GM21526 (cell line): ENCODE results near the gene PRRX2.

Experiments
- ATAC-seq: cut with Tn5 transposase; IDR thresholded peaks from one replicate; pipeline ENCODE4 v1.9.1; 2021; ENCODE audit warnings: moderate library complexity; ENCODE audit not compliant: unreplicated experiment, low FRiP score

Gene PRRX2

GRCh38 chr9:129701054-129701453 lies 35.6 kb downstream of the PRRX2 start:
- no peak for ATAC-seq

DNA sequence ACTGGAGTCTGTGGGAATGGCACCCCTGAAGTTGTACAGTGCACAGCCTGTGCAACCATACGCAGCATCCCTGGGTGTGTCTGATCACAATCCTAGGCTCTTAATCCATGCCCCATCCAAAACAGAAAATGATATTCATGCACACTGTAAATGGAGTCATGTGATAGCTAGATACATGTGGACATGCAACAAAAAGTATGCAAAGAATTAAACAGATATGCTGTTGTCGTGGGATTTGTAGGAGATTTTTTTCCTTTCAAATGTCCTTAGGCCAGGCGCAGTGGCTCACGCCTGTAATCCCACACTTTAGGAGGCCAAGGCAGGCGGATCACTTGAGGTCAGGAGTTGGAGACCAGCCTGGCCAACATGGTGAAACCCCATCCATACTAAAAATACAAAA lies 36.1 kb downstream of the PRRX2 start:
- ATAC-seq = no peak

DNA sequence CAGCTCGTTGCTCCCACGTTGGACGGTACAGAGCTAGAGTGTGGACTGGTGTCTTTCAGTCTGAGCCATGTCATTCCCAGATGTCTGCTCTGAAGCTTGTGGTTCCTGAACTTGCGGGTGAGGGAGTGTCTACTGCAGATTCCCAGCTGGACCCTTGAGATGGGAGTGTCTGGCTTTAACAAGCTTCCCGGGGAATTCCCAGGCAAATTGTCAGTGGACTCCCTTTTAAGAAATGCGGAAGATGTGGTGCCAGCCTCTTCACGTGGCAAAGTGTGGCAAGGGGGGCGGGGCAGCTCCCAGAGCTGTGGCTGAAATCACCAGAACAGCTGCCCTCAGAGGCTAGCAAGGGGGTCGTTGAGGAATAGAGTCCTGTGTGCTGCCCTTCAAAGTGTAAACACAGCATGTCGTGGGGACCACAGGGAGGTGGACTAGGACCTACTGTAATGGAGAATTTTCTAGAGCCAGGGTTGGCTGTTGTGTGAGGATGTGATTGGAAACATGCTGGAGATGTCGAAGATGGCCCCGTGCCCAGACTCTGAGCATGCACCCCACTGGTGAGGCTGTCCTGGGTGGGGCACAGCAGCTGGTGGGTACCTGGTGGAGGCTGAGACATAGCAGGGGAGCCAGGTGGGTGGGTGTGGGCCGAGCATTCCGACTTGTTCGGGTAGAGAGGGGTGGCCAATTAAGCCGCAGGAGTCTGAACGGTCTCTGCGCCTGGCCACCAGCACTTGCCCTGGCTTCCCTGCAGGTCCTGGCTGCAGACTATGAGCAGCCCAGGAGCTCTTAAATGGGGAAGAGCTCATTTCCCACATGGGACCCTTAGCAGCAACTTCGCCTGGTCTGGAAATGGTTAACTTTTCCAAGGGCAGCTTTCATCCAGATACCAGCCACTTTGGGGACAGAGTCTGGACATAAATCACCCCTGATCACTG lies 37.4 kb downstream of the PRRX2 start:
- ATAC-seq = no peak

GRCh38 chr9:129703667-129704355 lies 38.4 kb downstream of the PRRX2 start:
- ATAC-seq = no peak

- ATAC-seq = no peak
Measured at GRCh38 chr9:129704807-129705206, 39.4 kb downstream of the PRRX2 start.

DNA sequence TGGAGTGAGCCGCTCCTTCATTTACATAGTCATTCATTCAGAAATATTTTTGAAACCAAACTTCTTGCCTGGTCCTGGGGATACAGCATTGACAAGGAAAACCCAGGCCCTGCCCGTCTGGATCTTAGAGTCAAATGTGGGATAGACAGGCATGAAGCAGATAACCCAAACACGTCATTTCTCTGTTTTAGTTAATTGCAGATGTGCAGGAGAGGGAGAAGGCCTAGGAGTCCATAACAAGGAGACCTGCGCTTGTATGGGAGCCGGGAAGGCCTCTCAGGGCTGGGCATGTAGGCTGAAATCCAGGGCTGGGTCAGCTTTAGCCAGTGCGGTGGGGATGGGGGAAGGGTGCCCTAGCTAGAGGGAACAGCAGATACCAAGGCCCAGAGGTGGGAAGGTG lies 43.3 kb downstream of the PRRX2 start:
- no peak for ATAC-seq

GRCh38 chr9:129709438-129710168 lies 44.2 kb downstream of the PRRX2 start:
- ATAC-seq = no peak

- no peak for ATAC-seq
Measured at GRCh38 chr9:129710169-129710453, 44.7 kb downstream of the PRRX2 start.

- ATAC-seq = no peak
Measured at GRCh38 chr9:129712634-129713401, 47.4 kb downstream of the PRRX2 start.

DNA sequence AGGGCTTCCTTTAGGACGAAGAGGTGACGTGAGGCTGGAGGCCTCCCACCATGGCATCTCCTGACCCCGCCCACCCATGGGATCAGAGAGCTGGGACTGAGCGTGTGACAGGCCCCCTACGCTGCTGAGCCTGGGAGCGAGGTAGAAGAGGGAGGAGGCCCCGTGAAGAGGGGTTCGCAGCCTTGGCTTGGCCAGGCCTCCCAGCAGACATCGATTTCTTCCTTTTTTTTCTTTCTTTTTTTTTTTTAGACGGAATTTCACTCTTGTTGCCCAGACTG lies 47.9 kb downstream of the PRRX2 start:
- no peak for ATAC-seq

DNA sequence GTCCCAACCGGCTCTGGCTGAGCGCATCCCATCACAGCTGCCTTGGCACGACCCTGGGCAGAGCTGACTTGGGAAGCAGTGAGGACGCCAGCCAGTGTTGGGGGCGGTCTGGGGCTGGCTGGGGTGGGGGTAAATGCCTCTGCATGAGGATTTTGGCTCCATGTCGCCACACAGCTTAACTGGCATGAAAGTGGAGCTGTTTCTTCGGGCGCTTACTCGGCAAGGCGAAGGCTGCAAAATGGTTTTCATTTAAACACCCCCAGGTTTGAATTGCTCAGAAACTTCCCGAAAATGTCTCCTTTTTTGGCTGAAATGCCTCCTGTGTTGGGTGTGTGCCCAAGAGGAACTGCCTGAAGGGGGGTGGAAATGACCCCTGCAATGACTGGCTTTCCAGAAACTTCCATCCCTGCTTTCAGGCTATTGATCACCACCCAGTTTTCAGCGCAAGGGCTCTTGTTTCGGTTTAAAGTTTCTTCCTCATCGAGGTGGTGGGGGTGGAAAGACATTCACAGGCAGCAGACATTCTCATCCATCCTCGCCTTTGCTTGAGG lies 49.1 kb downstream of the PRRX2 start:
- ATAC-seq = no peak

GRCh38 chr9:129716091-129716490 lies 50.6 kb downstream of the PRRX2 start:
- ATAC-seq = no peak

- no peak for ATAC-seq
Measured at GRCh38 chr9:129717991-129718390, 52.5 kb downstream of the PRRX2 start.

- no peak for ATAC-seq
Measured at GRCh38 chr9:129718647-129719046, 53.2 kb downstream of the PRRX2 start.

DNA sequence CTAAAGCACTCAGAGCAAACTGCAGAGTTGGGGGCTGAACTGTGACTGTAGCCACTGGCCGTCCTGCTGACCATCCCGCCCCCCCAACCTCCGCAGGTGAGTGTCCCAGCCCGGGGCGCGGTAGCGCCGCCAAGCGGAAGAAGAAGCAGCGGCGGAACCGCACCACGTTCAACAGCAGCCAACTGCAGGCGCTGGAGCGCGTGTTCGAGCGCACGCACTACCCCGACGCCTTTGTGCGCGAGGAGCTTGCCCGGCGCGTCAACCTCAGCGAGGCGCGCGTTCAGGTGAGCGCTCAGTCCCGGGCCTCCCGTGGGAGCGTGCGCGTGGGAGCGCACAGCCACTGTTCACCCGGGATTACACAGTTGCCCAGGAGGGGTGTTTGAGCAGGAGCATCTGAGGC lies 53.7 kb downstream of the PRRX2 start:
- ATAC-seq = no peak

DNA sequence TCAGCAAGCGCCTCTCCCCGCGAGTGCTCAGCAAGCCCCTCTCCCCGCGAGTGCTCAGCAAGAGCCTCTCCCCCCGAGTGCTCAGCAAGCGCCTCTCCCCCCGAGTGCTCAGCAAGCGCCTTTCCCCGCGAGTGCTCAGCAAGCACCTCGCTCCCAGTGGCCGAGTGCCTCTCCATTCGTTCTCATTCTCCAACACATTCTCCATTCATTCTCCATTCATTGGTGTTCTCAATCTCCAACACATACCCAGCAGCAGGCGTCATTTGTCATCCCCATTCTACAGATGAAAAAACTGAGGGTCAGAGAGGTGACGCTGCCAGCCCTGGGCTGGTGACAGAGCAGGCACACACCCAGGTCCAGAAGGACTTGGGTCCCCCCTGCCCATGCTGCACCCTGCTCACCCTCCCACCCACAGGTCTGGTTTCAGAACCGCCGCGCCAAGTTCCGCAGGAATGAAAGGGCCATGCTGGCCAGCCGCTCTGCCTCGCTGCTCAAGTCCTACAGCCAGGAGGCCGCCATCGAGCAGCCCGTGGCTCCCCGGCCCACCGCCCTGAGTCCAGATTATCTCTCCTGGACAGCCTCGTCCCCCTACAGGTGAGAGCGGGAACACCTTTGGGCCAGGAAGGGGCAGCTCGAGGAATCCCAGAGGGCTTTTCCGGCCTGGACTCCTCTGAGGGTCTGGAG lies 54.9 kb downstream of the PRRX2 start:
- ATAC-seq = no peak

GRCh38 chr9:129720865-129721545 lies 55.6 kb downstream of the PRRX2 start:
- ATAC-seq = no peak

DNA sequence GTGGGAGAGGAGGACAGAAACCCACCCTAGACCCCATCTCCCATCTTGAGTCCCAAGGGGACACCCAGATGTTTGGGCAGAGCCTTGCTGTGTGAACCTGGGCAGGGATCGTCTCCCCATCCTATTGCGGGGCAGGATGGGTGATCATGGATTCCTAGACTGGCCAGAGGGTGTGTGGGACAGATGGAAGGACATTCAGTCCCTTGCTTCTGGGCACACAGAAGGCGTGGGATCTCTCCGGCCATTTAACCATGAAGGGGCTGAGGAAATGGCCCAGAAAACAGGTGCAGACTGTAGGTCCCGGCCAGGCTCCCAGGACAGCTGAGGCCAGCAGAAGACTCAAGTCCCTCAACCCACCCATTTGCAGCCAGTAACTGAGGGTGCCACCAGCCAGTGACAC lies 57.5 kb downstream of the PRRX2 start:
- no peak for ATAC-seq

DNA sequence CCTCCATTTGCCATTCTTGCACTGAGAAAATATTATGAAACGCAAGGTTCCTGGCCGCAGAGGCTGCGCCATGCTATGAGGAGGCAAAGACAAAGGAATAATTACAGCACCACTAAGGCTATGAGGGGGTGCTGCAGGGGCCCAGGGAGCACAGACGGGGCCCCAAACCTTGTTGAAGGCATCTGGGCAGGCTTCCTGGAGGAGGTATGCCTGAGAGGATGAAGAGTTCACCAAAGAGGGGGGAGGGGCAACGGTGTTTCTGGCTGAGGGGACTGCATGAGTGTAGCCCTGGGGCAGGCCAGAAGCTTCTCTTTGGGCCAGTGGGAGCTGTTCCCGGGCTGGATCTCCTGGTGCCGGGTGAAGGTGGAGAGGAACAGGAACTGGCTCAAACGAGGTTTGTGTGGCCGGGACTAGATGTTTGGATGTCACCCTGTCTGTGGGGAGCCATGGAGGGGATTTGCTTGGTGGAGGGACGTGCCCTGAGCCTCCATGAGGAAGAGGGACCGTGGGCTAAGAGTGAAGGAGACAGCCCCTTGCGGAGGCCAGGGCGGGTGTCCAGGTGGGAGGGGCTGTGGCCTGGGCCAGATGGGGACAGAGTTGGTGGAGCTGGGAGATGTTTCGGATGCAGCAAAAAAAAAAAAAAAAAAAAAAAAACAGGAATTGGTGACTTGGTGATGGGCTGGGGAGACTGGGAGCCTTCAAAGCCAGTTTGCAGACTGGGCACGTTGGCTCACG lies 59.2 kb downstream of the PRRX2 start:
- ATAC-seq = no peak
